B cell (primary cell): ENCODE data around the gene SLC49A3. TPM values are rescaled to one million over a fixed set of nuclear protein-coding genes. Genes with fewer than 3 reads are reported as not detected.

Experiments
- ATAC-seq: fragments of 200-7000 bp; cut with Tn5 transposase; one replicate; pipeline ENCODE4 v1.10.0; 2021; ENCODE audit warnings: low read depth, mild to moderate bottlenecking, moderate number of reproducible peaks, moderate library complexity
- CTCF ChIA-PET: fragments of 350-600 bp; sonication (Branson Sonifier 250); formaldehyde crosslinking; loops from one replicate; lab custom pipeline; 2021; ENCODE audit warnings: antibody characterized with exemption, inconsistent platforms; lab: Charles Lee
- POLR2A ChIA-PET: fragments of 350-600 bp; sonication (Branson Sonifier 250); formaldehyde crosslinking; loops from one replicate; lab custom pipeline; 2021; ENCODE audit warnings: antibody characterized with exemption; lab: Charles Lee
- DNase-seq: peaks from one replicate; pipeline ENCODE4 v3.0.0; 2013
- H2AFZ ChIP-seq: 2 replicates; pipeline ENCODE4 v1.6.1; 2012; ENCODE audit warnings: mild to moderate bottlenecking, low read depth, low read length; ENCODE audit not compliant: insufficient read depth, poor library complexity, severe bottlenecking
- H3K27ac ChIP-seq, 2 donors: 1 replicate in 1 of 2; 2 replicates in 1 of 2; pipeline ENCODE4 v1.5.1; 2012 to 2013; ENCODE audit warnings: low read length in 2 of 2, mild to moderate bottlenecking in 2 of 2, moderate library complexity in 1 of 2
- H3K27me3 ChIP-seq, 4 experiments: fragments of 200-600 bp in 1 of 4; sonication (generic) in 1 of 4; replicated peaks in 1 of 4; 1 replicate in 2 of 4; 2 replicates in 2 of 4; pipeline versions ENCODE4 v1.6.1 to v1.7.0; 2013 to 2016; ENCODE audit warnings: low read length in 3 of 4, mild to moderate bottlenecking in 2 of 4, mixed read lengths in 1 of 4, moderate library complexity in 1 of 4; ENCODE audit not compliant: insufficient read depth in 4 of 4, control insufficient read depth in 3 of 4; ENCODE audit errors: control extremely low read depth in 1 of 4
- H3K36me3 ChIP-seq, 2 experiments: replicated peaks in 1 of 2; 1 replicate in 1 of 2; 2 replicates in 1 of 2; pipeline versions ENCODE4 v1.6.1 to v1.7.1; 2013; ENCODE audit warnings: low read length in 1 of 2; ENCODE audit not compliant: insufficient read depth in 2 of 2, control insufficient read depth in 1 of 2; ENCODE audit errors: control extremely low read depth in 1 of 2, extremely low read depth in 1 of 2
- H3K4me1 ChIP-seq, 2 donors: fragments of 200-600 bp in 1 of 2; sonication (generic) in 1 of 2; 1 replicate in 1 of 2; 2 replicates in 1 of 2; pipeline versions ENCODE4 v1.5.1 to v1.6.1; 2013 to 2017; ENCODE audit warnings: low read length in 2 of 2; ENCODE audit not compliant: control insufficient read depth in 2 of 2, insufficient read depth in 2 of 2
- H3K4me2 ChIP-seq: replicated peaks from 2 replicates; pipeline ENCODE3; 2012; ENCODE audit warnings: mild to moderate bottlenecking, low read depth, low read length; ENCODE audit not compliant: poor library complexity, severe bottlenecking
- H3K4me3 ChIP-seq, 5 experiments: fragments of 200-600 bp in 1 of 5; sonication (generic) in 1 of 5; 1 replicate in 3 of 5; 2 replicates in 2 of 5; pipeline versions ENCODE4 v1.5.1 to v1.7.0; 2011 to 2016; ENCODE audit warnings: low read length in 4 of 5, mild to moderate bottlenecking in 4 of 5, low read depth in 2 of 5, control low read depth in 1 of 5, moderate library complexity in 1 of 5; ENCODE audit not compliant: insufficient read depth in 1 of 5; ENCODE audit errors: control extremely low read depth in 1 of 5, extremely low read depth in 1 of 5
- H3K79me2 ChIP-seq: fragments of 200-600 bp; sonication (generic); one replicate; pipeline ENCODE4 v1.6.0; 2016; ENCODE audit warnings: low read length; ENCODE audit not compliant: control insufficient read depth, insufficient read depth
- H3K9ac ChIP-seq: fragments of 200-600 bp; sonication (generic); 2 replicates; pipeline ENCODE4 v1.6.1; 2017; ENCODE audit warnings: mild to moderate bottlenecking, low read length, moderate library complexity
- H3K9me3 ChIP-seq, 3 donors: one replicate each; pipeline versions ENCODE4 v1.6.1 to v1.7.1; 2013; ENCODE audit warnings: low read length in 2 of 3; ENCODE audit not compliant: control insufficient read depth in 2 of 3, insufficient read depth in 1 of 3; ENCODE audit errors: control extremely low read depth in 1 of 3
- H4K20me1 ChIP-seq: 2 replicates; pipeline ENCODE4 v1.6.0; 2012; ENCODE audit warnings: mild to moderate bottlenecking, low read length; ENCODE audit not compliant: insufficient read depth, control insufficient read depth, poor library complexity, severe bottlenecking
- H3K27ac Mint-ChIP-seq: one replicate; pipeline ENCODE4 v1.8.0; 2021; ENCODE audit warnings: mixed read lengths
- H3K27me3 Mint-ChIP-seq: one replicate; pipeline ENCODE4 v1.8.0; 2021; ENCODE audit warnings: mixed read lengths
- H3K4me1 Mint-ChIP-seq: one replicate; pipeline ENCODE4 v1.8.0; 2021; ENCODE audit warnings: mixed read lengths
- H3K4me3 Mint-ChIP-seq: one replicate; pipeline ENCODE4 v1.8.0; 2021; ENCODE audit warnings: mixed read lengths
- H3K9me3 Mint-ChIP-seq: one replicate; pipeline ENCODE4 v1.8.0; 2022; ENCODE audit warnings: mixed read lengths; ENCODE audit not compliant: insufficient read depth
- EZH2 ChIP-seq: IDR thresholded peaks from 2 replicates; pipeline ENCODE4 v1.6.1; 2012; ENCODE audit warnings: borderline replicate concordance, low read depth, mild to moderate bottlenecking, moderate library complexity, low read length; ENCODE audit not compliant: insufficient read depth, poor library complexity, severe bottlenecking
- WGBS: methylation state at CpG from one replicate; pipeline ENCODE4 v1.1.5; 2013; ENCODE audit warnings: missing lambda C conversion rate; ENCODE audit not compliant: insufficient coverage; 5-methylcytosine and 5-hydroxymethylcytosine counted together
- intact Hi-C: fragments of 100-400 bp; cut with micrococcal nuclease; formaldehyde crosslinking; loops from one replicate; pipeline ENCODE4 v1.10.0; 2022
- polyA plus RNA-seq: library from polyadenylated mRNA; depleted of rRNA; stranded (reverse); fragments of >200 nt; gene quantifications from 2 replicates; pipeline ENCODE4 v1.2.3, GENCODE V29; 2012
- total RNA-seq, 2 donors: library from RNA; stranded (reverse); fragments of 120-200 nt in 1 of 2; gene quantifications; 1 replicate in 1 of 2; 2 replicates in 1 of 2; pipeline versions ENCODE4 v1.2.3 to v1.2.4, GENCODE V29; 2013 to 2022
- TF ChIP-seq, protein P1 (sequence below): fragments of 200-600 bp; IDR thresholded peaks from one replicate; pipeline ENCODE4 v1.8.0; 2022; ENCODE audit warnings: antibody characterized with exemption, mild to moderate bottlenecking

SLC49A3 gene
- total and polyA plus RNA-seq, 2 donors (not counting 1 experiment from before 2014, with no cell fraction given) = 2.0 to 4.3 TPM

DNA sequence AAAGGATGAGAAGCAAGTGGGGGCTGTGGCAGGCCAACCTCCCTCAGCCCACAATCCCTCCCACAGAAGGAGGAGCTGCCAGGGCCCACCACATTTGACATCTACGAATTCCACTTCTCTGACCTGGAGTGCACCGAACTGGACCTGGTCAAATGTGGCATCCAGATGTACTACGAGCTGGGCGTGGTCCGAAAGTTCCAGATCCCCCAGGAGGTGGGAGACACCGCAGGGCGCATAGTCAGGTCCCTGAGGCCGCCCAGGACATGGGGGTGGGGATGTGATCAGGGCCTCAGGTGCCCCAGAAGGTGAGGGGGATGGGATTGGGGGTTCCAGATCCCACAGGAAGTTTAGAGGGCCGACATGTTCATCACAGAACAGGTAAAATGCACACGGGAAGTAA is 28.6 kb downstream of the SLC49A3 start:
- intact Hi-C loops = loop anchor here (5.0 kb wide), 1 partner anchor 323 kb away; the partner anchor contains the start of gene ZNF141
- WGBS = 98% methylated on average over 9 of the region's 10 CpGs
- peaks cover 11% of the 10 kb centered on the region for H3K4me1 Mint-ChIP-seq

DNA sequence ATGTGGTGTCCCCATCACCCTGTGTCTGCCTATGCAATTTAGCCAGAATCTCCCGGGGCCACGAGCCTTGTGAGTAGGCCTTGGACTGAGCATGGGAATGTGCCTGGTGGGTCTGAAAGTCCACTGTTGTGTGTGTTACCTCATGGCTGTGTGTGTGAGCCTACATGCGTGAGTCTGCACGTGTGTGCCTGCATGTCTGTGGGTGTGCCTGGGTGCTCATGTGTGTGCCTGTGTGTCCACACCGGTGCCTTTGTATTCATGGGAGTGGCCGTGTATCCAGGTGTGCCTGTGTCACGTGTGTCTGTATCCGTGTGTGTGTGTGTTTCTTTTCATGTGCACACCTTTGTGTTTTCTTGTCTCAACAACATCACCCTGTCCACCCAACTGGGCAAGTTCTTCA is 29.1 kb downstream of the SLC49A3 start:
- no peak for DNase-seq
- Histone ChIP-seq H3K9me3 (peaks cover 0 to 17% (median 0%) of the 10 kb centered on the region in 3 donors), H3K36me3 (no peaks in the 10 kb centered on the region), H3K9ac (no peak overlapping the region), H3K27ac (no peak overlapping the region), H3K4me2 (no peak overlapping the region), H3K4me1 (peaks cover 9 to 16% of the 10 kb centered on the region in 2 donors), H3K27me3 (no peaks in the 10 kb centered on the region), H4K20me1 (no peaks in the 10 kb centered on the region), H3K79me2 (peaks cover 9% of the 10 kb centered on the region), H2AFZ (no peak overlapping the region), H3K4me3 (no peak overlapping the region)
- no peak for ATAC-seq
- Mint-ChIP-seq H3K9me3 (no peaks in the 10 kb centered on the region), H3K4me1 (peaks cover 9% of the 10 kb centered on the region), H3K27ac (no peak overlapping the region), H3K4me3 (no peak overlapping the region), H3K27me3 (no peaks in the 10 kb centered on the region)
- CTCF ChIA-PET = no interaction called here
- intact Hi-C loops = loop anchor here (5.0 kb wide), 1 partner anchor 323 kb away; the partner anchor contains the start of gene ZNF141
- no peak for TF ChIP-seq EZH2
- TF ChIP-seq, protein P1, sequence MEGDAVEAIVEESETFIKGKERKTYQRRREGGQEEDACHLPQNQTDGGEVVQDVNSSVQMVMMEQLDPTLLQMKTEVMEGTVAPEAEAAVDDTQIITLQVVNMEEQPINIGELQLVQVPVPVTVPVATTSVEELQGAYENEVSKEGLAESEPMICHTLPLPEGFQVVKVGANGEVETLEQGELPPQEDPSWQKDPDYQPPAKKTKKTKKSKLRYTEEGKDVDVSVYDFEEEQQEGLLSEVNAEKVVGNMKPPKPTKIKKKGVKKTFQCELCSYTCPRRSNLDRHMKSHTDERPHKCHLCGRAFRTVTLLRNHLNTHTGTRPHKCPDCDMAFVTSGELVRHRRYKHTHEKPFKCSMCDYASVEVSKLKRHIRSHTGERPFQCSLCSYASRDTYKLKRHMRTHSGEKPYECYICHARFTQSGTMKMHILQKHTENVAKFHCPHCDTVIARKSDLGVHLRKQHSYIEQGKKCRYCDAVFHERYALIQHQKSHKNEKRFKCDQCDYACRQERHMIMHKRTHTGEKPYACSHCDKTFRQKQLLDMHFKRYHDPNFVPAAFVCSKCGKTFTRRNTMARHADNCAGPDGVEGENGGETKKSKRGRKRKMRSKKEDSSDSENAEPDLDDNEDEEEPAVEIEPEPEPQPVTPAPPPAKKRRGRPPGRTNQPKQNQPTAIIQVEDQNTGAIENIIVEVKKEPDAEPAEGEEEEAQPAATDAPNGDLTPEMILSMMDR = no peak
- POLR2A ChIA-PET = no interaction called here
- WGBS = 100% methylated on average over 6 of the region's 8 CpGs

More for the DNA sequence above, 28.6 kb downstream of the SLC49A3 start:
- DNase-seq (no peak), ATAC-seq (no peak)
- H3K27me3 Mint-ChIP-seq = no peaks in the 10 kb centered on the region
- Histone ChIP-seq H3K27ac (no peak overlapping the region), H3K4me3 (no peak overlapping the region), H2AFZ (no peak overlapping the region), H3K4me1 (peaks cover 9 to 17% of the 10 kb centered on the region in 2 donors), H3K36me3 (no peaks in the 10 kb centered on the region), H4K20me1 (no peaks in the 10 kb centered on the region), H3K9me3 (peaks cover 0 to 17% (median 0%) of the 10 kb centered on the region in 3 donors), H3K27me3 (no peaks in the 10 kb centered on the region), H3K4me2 (no peak overlapping the region), H3K79me2 (peaks cover 9% of the 10 kb centered on the region), H3K9ac (no peak overlapping the region)
- no peaks in the 10 kb centered on the region for H3K9me3 Mint-ChIP-seq
- H3K27ac Mint-ChIP-seq = no peak overlapping the region
- ChIA-PET POLR2A (no interaction called here), CTCF (no interaction called here)
- no peak for TF ChIP-seq EZH2
- TF ChIP-seq, protein P1 = no peak
- no peak overlapping the region for H3K4me3 Mint-ChIP-seq
